OCI-LY1 (cell line): Measurements from ENCODE around the gene ZP1.

Experiments used
- H2AFZ ChIP-seq: fragments of 200-600 bp; sonication (generic), shearing (Covaris generic); 2 replicates; pipeline ENCODE4 v1.6.0; 2014; ENCODE audit warnings: antibody characterized with exemption, mild to moderate bottlenecking, low read length
- H3F3A ChIP-seq: fragments of 200-600 bp; sonication (generic), shearing (Covaris generic); 2 replicates; pipeline ENCODE4 v1.6.0; 2014; ENCODE audit warnings: mild to moderate bottlenecking, antibody characterized with exemption, low read length, moderate library complexity; ENCODE audit not compliant: insufficient read depth
- H3K27ac ChIP-seq: fragments of 200-600 bp; sonication (generic); 2 replicates; pipeline ENCODE4 v1.5.1; 2014; ENCODE audit warnings: low read length, mixed run types, mild to moderate bottlenecking, low read depth; ENCODE audit not compliant: poor library complexity, severe bottlenecking
- H3K27me3 ChIP-seq: fragments of 200-600 bp; sonication (generic); 2 replicates; pipeline ENCODE4 v1.6.0; 2014; ENCODE audit warnings: antibody characterized with exemption, mild to moderate bottlenecking, low read length, moderate library complexity; ENCODE audit not compliant: insufficient read depth
- H3K36me3 ChIP-seq: fragments of 200-600 bp; sonication (generic); 2 replicates; pipeline ENCODE4 v1.6.1; 2014; ENCODE audit warnings: mild to moderate bottlenecking, antibody characterized with exemption, low read length, moderate library complexity, mixed read lengths; ENCODE audit not compliant: insufficient read depth
- H3K4me1 ChIP-seq: fragments of 200-600 bp; sonication (generic); 2 replicates; pipeline ENCODE4 v1.5.1; 2014; ENCODE audit warnings: mild to moderate bottlenecking, low read length, moderate library complexity; ENCODE audit not compliant: insufficient read depth, severe bottlenecking
- H3K4me2 ChIP-seq: fragments of 200-600 bp; sonication (generic), shearing (Covaris generic); 2 replicates; pipeline ENCODE4 v1.6.1; 2014; ENCODE audit warnings: low read length
- H3K4me3 ChIP-seq: fragments of 200-600 bp; sonication (generic); 2 replicates; pipeline ENCODE4 v1.5.1; 2014; ENCODE audit warnings: low read length, low read depth, mild to moderate bottlenecking, mixed read lengths; ENCODE audit not compliant: poor library complexity, severe bottlenecking
- H3K79me2 ChIP-seq: fragments of 200-600 bp; shearing (Covaris generic); 2 replicates; pipeline ENCODE4 v1.6.1; 2016; ENCODE audit warnings: mixed run types, low read length, mixed read lengths; ENCODE audit not compliant: insufficient read depth
- H3K9ac ChIP-seq: fragments of 200-600 bp; sonication (generic), shearing (Covaris generic); 2 replicates; pipeline ENCODE4 v1.6.1; 2014; ENCODE audit warnings: mild to moderate bottlenecking, low read length, mixed read lengths
- H3K9me2 ChIP-seq: fragments of 200-600 bp; sonication (generic), shearing (Covaris generic); 2 replicates; pipeline ENCODE4 v1.6.1; 2014; ENCODE audit warnings: low read depth, mild to moderate bottlenecking, low read length, mixed read lengths
- H3K9me3 ChIP-seq: fragments of 200-600 bp; shearing (Covaris generic); 2 replicates; pipeline ENCODE4 v1.6.1; 2014; ENCODE audit warnings: low read length, mixed read lengths
- H4K20me1 ChIP-seq: fragments of 200-600 bp; sonication (generic), shearing (Covaris generic); 2 replicates; pipeline ENCODE4 v1.6.0; 2016; ENCODE audit warnings: mild to moderate bottlenecking, low read length; ENCODE audit not compliant: insufficient read depth
- EZH2 ChIP-seq: fragments of 200-600 bp; sonication (generic), shearing (Covaris generic); IDR thresholded peaks from 2 replicates; pipeline ENCODE4 v1.8.0; 2017; ENCODE audit warnings: borderline replicate concordance, mixed run types, mild to moderate bottlenecking, antibody characterized with exemption, low read length, moderate library complexity, mixed read lengths
- TF ChIP-seq, protein P1 (sequence below): fragments of 200-600 bp; sonication (generic), shearing (Covaris generic); IDR thresholded peaks from 2 replicates; pipeline ENCODE4 v1.5.1; 2017; ENCODE audit warnings: mild to moderate bottlenecking, antibody characterized with exemption, low read length, moderate library complexity, mixed read lengths

The ZP1 gene

DNA sequence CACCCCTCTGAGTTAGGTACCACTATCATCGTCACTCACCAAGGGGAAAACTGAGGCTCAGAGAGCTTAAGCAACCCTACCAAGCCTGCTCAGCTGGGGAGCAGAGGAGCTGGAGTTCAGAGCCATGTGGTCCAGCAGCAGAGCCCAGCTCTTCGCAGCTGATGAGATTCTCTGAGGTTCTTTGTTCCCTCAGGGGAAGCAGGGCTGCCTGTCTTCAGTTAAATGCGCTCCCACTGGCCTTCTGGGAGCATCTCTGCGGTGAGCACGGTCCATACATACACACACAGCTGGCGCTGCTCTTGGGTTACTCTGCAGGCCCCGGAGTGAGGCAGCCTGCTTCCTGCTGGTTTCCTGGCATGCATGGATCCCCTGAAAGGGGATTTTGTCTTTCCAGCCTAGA is 6.4 kb upstream of the ZP1 start:
- no peaks in the 10 kb centered on the region for H3K9me3 ChIP-seq
- no peaks in the 10 kb centered on the region for H4K20me1 ChIP-seq
- H3K27ac ChIP-seq = no peak overlapping the region
- H3K9ac ChIP-seq = no peak overlapping the region
- no peaks in the 10 kb centered on the region for H3K9me2 ChIP-seq
- TF ChIP-seq, protein P1, sequence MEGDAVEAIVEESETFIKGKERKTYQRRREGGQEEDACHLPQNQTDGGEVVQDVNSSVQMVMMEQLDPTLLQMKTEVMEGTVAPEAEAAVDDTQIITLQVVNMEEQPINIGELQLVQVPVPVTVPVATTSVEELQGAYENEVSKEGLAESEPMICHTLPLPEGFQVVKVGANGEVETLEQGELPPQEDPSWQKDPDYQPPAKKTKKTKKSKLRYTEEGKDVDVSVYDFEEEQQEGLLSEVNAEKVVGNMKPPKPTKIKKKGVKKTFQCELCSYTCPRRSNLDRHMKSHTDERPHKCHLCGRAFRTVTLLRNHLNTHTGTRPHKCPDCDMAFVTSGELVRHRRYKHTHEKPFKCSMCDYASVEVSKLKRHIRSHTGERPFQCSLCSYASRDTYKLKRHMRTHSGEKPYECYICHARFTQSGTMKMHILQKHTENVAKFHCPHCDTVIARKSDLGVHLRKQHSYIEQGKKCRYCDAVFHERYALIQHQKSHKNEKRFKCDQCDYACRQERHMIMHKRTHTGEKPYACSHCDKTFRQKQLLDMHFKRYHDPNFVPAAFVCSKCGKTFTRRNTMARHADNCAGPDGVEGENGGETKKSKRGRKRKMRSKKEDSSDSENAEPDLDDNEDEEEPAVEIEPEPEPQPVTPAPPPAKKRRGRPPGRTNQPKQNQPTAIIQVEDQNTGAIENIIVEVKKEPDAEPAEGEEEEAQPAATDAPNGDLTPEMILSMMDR = no peak
- no peak for TF ChIP-seq EZH2
- H2AFZ ChIP-seq = no peak overlapping the region
- no peaks in the 10 kb centered on the region for H3F3A ChIP-seq
- no peaks in the 10 kb centered on the region for H3K79me2 ChIP-seq
- H3K4me1 ChIP-seq = peaks cover 4% of the 10 kb centered on the region
- H3K4me3 ChIP-seq = no peak overlapping the region
- H3K27me3 ChIP-seq = peaks cover 4% of the 10 kb centered on the region; the same call in 1 of the 2 replicates
- no peak overlapping the region for H3K4me2 ChIP-seq
- no peaks in the 10 kb centered on the region for H3K36me3 ChIP-seq

- Histone ChIP-seq H2AFZ (no peak overlapping the region), H3K36me3 (no peaks in the 10 kb centered on the region), H3K27me3 (peaks cover 4% of the 10 kb centered on the region; the same call in 1 of the 2 replicates), H3K4me3 (no peak overlapping the region), H3K4me2 (no peak overlapping the region), H3F3A (no peaks in the 10 kb centered on the region), H4K20me1 (no peaks in the 10 kb centered on the region), H3K4me1 (peaks cover 4% of the 10 kb centered on the region), H3K79me2 (no peaks in the 10 kb centered on the region), H3K9me2 (no peaks in the 10 kb centered on the region), H3K27ac (no peak overlapping the region), H3K9me3 (no peaks in the 10 kb centered on the region), H3K9ac (no peak overlapping the region)
- TF ChIP-seq EZH2 = no peak
- TF ChIP-seq, protein P1 = no peak
Measured at GRCh38 chr11:60862171-60862570, 5.2 kb upstream of the ZP1 start.

DNA sequence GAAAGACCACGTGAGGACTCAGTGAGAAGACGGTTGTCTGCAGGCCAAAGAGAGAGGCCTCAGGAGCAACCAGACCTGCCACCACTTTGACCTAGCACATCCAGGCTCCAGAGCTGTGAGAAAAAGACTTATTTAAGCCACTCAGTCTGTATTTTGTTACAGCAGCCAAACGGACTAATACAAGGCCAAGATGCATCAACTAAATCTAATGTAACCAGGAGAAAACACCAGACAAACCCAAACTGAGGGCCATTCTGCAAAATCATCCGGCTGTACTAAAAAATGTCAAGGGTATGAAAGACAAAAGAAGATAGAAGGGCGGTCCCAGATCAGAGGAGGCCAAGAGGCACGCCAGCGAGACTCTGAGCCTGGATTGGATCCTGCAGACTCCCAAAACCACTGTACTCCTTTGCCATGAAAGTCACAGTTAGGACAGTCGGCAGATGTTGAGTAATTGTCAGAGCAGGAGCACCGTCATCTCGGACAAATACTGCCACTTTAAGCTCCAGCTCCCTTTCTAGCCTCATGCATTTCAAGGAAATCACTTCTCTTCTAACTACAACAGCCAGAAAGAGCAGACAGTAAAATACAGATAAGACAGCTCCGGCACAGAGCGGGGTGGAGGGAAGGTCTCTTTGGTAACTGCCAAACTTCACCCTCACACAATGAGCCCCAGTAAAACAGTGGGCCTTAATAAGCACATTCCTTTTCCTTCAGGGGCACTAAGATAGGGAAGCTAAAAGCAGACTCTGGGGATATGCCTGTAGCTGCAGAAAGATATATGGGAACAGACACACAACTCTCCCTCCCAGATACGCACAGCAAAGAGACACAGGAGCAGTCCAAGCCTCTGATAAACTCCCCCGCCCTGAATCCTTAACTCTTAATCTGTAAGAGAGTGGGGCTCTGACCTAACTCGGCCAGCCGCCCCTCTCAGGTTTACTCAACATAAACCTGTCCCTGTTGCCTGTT is 3.5 kb upstream of the ZP1 start:
- H3K27me3 ChIP-seq = peaks cover 4% of the 10 kb centered on the region; the same call in 1 of the 2 replicates
- H3K36me3 ChIP-seq = no peaks in the 10 kb centered on the region
- H3K4me3 ChIP-seq = no peak overlapping the region
- H3K27ac ChIP-seq = no peak overlapping the region
- H3K9me3 ChIP-seq = no peaks in the 10 kb centered on the region
- no peak overlapping the region for H3K4me2 ChIP-seq
- TF ChIP-seq, protein P1 = no peak
- TF ChIP-seq EZH2 = no peak
- H3K4me1 ChIP-seq = peaks cover under 1% of the 10 kb centered on the region
- no peaks in the 10 kb centered on the region for H3K79me2 ChIP-seq
- no peaks in the 10 kb centered on the region for H3F3A ChIP-seq
- H3K9me2 ChIP-seq = no peaks in the 10 kb centered on the region
- H2AFZ ChIP-seq = no peak overlapping the region
- no peaks in the 10 kb centered on the region for H4K20me1 ChIP-seq
- no peak overlapping the region for H3K9ac ChIP-seq
